HG03135 (cell line): ENCODE results near the gene SPOCK3.

Experiments used
- ATAC-seq: cut with Tn5 transposase; IDR thresholded peaks from one replicate; pipeline ENCODE4 v1.9.1; 2021; ENCODE audit warnings: mild to moderate bottlenecking, moderate library complexity; ENCODE audit not compliant: unreplicated experiment

Gene SPOCK3

DNA sequence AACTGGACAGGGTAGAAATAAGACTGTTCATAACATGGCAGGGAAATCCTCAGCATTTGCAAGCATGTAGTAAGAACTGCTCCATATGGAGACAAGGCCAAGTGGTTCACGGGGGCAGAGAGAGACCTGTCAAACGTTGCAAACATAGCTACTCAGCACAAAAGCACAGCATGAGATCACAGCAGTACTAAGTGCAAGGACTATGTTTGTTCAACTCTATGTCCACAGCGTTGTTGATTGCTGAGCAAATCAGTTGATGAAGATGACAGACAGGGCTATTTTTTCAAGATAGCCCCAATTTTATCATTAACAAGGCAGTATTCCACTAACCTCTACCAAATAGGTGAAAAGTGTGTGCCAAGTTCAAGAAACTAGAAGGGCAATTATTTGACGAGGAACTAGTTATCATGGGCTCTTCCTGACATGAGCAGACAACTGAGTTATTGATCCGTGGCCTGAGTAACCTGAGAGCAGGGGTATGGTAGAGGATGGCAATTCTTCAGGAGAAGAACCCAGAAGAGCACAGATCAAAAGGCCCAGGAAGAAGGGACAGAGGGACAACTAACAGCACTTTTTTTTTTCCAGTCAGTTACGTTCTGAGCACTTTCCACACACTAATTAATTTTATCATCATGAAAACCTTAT is 57.4 kb downstream of the SPOCK3 start:
- ATAC-seq: no peak

DNA sequence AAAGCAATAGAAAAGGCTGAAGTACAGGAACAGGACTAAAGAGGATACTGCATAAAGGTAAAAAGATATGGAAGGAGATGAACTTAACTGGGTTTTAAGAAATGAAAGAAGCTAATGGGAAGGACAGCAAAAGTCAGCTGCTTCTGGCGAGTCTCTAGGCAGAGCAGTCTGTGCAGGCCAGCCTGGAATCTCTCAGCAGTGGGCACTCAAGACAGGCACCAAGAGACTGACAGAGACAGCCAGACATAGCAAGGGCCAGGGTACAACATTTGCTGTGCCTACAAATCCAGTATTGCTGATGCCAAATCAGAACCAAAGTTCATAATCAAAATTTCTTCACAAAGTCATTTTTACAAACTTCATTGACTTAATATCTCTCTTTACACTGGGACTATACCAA is 62.4 kb downstream of the SPOCK3 start:
- no peak for ATAC-seq

DNA sequence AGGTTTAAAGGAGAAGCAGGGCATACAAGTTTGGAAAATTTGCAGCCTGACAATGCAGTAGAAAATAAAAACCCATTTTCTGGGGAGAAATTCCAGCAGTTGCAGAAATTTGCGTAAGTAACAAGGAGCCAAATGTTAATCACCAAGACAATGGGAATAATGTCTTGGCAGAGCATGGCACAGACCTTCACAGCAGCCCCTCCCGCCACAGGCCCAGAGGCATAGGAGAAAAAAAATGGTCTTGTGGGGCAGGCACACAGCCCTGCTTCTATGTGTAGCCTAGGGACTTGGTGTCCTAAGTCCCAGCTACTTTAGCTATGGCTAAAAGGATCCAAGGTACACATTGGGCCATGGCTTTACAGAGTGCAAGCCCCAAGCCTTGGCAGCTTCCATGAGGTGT is 65.7 kb downstream of the SPOCK3 start:
- no peak for ATAC-seq

DNA sequence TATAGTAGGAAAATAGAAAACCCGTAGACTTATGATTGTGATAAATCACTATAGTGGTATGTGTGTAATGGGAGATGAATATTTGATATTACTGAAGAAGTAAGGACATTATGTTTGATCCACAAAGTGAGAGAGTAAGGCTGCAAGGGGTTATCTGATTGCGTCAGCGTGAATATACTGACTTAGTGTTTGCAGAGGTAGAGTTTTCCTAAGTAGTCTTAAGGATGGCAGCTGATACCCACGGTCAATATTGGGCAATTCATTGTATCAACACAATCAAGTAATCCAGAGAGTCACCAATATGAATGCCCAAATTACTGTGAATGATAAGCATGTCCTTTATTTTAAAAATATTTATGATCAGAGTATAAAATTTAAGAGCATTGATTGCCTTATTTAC is 83.7 kb downstream of the SPOCK3 start:
- no peak for ATAC-seq

DNA sequence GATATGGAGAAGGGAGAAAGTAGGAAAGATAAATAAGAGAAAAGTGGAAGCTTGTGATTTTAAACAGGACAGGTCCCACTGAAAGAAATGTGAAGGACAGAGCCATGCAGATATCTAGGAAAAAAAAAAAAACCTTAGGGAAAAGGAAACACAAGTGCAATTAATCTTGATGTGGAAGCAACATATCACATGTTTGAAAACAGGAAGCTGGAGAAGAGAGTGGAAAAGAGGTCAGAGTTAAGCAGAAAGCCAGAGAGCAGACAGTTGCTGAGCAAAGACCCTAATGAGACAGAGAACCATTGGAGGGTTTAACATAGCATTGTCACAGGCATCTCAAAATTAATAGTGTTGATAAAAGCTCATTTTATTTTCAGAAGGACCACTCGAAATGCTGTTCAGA is 89.7 kb downstream of the SPOCK3 start:
- ATAC-seq: no peak

DNA sequence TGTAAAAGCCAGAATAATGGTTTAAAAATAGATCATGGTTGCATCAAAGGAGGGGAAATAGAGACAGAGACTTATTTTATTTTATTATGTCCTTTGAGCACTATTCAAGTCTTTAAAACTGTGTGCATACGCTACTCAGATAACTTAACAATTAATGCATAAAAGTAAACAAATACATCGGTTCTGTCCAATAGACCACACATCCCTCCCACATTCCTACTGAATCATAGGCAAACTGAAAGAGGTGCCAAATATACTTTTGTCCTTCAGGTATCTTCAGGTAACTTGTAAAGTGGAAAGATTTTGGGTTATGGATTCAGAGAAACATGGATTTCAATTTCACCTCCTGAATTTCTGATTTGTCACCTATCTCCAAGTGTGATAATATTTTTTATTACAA is 91.3 kb downstream of the SPOCK3 start:
- no peak for ATAC-seq

DNA sequence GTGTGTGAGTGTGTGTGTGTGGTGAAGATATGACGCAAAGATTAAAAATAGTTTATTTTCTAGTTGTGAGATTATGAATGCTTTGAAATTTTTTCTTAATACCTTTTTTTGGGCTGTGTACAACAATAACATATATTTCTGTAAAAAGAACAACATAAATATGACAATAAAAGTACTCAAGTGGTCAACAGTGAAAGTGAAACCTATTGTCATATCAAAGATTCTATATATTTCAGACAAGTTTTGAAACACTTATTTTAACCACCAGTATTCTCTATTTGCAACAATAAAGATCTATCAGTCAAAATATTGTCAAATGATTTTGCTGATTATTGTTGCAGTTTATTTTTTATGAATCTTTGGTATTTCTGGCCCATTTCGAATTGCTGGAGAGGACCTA is 98.0 kb downstream of the SPOCK3 start:
- ATAC-seq: no peak

DNA sequence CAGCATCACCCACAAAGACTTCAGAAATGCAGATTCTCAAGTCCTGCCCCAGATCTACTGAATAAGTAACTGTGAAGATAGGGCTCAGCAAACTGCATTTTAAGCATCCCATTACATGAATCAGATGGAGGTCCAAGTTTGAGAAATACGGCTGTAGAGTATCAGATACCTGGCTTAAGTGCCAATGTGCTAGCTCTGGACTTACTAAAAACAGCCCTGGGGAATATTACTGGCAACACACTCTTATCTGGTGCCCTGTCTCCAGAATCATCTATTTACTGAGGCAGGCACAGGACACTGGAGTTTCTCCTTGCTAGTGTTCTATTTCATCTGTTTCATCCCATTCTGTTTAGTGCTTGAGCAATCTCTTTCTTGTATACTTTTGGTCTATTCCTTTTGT is 105.1 kb downstream of the SPOCK3 start:
- ATAC-seq: no peak

DNA sequence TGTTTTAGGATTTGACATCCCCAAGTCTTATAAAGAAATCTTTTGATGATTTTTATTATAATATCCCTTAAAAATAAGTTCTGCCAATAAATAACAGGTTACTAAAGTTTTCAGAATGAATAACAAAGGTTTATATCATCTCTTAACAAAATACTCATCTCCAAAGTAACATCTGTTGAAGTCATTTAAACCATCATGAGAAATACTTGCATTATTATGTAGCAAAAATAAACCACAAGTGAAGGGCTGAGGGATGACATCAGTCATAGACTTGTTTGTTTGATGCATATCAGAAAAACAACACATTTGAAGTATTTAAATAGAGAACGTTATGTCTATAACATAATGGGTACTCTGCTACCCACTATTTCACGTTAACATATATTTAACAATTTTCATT is 114.9 kb downstream of the SPOCK3 start:
- ATAC-seq: no peak

DNA sequence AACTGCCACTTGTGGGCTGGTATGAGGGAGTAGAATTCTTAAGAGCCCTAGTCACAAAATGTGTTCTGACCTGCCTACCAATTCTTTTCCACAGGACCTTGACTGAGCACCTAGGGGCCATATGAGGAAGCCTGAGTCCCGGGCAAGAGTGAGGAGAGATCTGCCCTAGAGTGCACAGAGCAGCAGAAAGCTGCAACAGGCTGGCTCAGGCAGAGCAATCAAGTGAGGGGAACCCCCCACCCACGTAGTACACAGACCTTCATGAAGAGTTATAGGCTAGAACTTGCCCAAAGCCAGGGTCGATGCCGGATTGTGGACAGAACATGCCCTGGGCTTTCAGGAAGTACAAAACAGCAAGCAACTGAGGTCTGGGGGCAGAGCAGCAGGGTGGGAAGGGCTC is 117.0 kb downstream of the SPOCK3 start:
- ATAC-seq: no peak

DNA sequence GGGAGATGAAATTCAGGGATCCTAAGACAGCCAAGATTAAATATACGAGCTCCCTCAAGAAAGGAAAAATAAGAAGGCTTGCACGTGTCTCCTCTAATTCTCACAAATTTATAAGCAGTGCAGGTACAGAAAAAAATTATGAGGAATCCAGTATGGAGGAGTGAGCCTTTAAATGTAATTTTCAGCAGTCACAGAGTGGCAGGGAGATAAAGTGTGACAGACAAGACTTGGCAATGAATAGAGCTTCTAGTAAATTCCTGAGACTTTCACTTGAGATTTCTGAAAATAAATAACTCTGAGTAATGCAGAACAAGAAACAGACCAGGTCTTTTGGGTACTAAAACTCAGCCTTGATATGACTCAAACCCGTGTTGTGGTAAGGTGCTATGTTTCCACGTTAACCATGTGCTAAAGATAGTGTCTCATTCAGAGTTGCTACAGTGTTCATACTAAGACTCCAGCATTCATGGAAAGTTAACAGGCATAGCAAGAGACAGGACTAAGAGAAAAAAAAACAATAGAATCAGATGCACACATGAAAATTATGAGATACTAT is 119.8 kb downstream of the SPOCK3 start:
- ATAC-seq: no peak

DNA sequence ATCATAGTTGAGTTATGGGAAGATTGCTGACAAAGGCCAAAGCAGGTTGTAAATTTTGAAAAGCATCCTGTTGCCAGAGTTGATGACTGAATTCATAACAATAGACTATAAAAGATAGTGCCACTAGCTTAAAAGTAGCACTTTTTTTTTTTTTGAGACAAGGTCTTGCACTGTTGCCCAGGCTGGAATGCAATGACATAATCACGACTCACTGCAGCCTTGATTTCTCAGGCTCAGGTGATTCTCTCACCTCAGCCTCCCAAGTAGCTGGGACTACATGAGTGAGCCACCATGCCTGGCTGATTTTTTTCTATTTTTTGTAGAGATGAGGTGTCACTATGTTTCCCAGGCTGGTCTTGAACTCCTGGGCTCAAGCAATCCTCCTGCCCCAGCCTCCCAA is 122.7 kb downstream of the SPOCK3 start:
- no peak for ATAC-seq

DNA sequence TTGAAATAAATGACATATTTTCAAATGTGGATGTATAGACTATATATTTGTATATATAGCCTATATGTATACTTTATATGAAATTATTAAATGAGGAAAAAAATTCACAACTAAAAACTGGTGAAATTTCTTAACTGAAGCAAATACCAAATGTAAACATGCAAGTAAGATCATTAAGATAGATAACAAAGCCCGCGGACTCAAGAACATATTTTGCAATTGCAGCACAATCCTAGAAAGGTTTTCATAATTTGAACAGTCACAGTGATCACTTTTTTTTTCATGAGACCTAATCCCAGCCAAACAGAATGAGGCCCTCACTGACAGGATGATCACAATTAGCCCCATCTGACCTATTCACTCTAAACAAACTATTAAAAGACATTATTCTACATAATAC is 123.2 kb downstream of the SPOCK3 start:
- no peak for ATAC-seq

DNA sequence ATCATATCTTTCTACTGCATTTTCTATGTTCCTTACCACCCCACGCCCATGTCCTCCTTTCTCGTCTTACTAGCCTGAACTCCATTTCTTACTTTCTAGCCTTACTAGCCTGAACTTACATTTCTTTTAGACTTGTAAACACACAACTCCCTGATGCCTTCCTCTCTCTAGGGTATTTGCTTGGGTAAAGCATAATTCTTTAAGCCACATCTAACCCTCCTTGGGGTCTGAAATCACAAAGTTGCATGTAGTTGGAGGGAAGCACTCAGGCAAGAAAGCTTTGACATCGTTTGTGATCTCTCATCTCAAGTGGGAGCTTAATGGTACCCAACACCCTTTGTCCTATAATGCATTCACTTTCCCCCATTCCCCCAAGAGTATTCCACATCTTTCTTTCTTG is 124.4 kb downstream of the SPOCK3 start:
- no peak for ATAC-seq

DNA sequence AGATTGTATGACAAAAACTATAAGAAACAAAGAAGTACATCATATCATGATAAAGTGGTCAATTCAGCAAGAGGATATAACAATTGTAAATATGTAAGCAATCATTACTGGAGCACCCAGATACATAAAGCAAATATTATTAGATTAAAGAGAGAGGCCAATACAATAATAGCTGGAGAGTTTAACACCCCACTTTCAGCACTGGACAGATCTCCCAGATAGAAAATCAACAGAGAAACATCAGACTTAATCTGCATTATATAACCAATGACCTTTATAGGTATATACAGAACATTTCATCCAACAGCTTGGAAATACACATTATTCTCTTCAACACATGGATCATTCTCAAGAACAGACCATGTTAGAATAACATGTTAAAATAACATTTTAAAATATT is 128.4 kb downstream of the SPOCK3 start:
- ATAC-seq: no peak

DNA sequence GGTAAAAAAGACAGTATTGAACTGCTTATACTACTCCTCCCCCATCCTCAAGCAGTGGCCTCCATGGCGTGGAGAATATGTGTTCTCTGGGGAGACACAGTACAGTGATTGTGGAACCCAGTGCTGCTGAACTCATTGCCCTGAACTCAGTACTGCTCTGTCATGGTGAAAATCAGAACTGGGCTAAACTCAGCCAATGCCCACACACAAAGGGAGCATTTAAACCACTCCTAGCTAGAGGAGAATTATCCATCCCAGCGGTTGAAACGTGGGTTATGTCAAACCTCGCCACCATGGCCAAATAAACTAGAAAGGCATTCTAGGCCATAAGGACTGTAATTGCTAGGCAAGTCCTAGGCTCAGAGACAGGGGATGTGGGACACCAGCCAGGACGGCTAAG is 131.8 kb downstream of the SPOCK3 start:
- ATAC-seq: no peak

DNA sequence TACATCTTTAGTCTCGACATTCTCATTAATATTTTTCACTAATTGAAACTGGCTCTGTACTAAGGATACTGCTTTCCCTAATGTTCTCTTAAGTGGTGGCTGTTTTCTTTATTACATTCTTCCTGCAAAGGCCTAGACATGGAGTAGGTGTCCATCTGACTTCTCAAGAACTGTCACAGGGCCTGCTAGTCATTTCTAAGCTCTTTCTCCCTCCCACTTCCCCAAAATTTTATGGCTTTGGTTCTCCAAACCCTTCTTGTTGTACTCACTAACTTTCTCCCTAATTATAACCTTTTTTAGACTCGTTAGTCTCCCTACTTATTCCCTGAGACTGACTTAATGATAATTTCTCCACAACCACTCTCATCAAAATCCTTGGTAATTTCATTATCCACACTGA is 133.3 kb downstream of the SPOCK3 start:
- no peak for ATAC-seq

DNA sequence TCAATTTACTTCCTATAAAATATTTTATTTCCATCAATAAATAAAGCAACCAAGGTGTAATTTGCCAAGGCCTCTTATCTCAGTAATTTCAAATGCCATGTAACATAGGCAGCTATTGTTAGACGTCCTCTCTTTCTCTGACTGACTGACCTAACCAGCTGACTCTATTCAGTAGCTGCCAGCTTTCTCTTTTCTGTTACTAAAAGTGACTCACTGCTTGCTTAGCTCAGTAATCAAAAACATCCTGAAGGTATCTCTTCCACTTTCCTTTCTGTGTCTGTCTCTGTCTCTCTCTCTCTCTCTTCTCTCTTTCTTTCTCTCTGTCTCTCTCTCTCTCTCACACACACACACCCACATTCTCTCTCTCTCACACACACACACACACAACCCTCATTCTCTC is 134.2 kb downstream of the SPOCK3 start:
- no peak for ATAC-seq

DNA sequence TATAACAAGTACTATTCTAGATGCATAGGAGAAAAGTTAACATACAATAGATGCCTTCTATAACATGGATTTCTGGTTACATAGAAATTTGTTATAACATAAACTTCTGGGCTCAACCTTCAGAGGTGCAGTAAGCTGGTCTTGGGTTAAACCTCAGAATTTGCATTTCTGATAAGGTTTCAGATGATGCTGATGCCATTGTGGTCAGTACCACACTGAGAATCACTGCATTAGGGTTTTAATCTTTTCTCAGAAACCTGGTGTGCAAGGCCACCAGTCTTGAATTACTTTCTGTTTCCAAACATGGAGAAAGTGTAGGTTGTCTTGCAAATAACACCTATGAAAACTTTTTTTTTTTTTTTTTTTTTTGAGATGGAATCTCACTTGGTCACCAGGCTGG is 146.2 kb downstream of the SPOCK3 start:
- no peak for ATAC-seq

DNA sequence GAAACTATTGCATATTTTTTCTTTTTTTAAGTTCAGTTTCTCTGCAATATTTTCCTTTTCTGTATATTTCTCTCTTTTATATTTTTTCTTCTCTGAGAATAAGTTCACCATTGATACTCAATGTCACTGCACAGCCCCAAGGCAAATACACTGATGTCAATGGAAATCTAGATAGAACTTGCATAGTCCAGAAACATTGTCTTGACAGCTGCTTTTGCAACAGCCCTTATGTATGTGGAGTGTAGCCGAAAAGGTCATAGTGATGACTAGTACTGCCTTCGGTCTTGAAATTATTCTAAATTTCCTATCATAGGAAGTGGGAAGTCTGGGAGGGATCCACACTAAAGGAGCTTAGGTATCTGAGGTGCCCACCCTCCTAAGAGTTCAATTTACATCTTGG is 150.0 kb downstream of the SPOCK3 start:
- no peak for ATAC-seq

DNA sequence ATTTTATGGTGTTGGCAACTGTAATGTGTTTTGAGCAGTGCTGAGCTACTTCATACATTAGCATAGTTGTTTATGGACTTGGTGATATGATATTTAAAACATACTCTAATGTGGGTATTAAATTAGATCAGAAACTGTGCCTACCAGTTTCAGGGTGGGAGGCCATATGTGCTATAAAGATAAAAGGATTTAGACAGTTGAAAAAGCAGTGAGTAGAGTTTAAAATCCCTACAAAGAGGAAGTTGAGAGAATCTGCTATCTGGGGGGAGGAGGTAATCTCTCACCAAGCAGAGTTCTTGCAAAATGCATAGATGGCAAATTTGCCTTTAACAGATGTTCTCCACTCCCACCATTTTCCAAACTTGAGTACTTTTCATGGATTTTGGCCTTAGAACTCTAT is 154.5 kb downstream of the SPOCK3 start:
- no peak for ATAC-seq

DNA sequence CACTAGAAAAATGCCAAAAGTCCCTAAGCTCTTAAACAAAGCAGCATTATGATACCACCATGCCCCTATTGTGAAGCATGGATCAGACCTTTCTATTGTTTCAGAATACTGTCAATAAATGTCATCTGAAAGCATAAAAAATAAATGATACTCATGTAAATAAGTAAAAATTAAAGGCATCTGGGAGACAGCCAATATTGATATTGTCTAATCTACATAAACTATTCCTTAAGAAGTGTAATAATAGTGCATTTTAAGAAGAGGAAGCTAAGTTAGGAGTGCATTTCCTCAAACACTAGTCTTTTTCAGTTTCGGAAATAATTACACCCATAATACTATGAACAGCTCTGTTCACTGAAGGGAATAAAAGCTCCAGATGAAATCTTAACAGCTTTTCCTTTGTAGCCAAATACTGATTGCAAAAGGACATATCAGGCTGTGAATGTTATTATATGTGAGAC is 181.6 kb downstream of the SPOCK3 start:
- no peak for ATAC-seq

DNA sequence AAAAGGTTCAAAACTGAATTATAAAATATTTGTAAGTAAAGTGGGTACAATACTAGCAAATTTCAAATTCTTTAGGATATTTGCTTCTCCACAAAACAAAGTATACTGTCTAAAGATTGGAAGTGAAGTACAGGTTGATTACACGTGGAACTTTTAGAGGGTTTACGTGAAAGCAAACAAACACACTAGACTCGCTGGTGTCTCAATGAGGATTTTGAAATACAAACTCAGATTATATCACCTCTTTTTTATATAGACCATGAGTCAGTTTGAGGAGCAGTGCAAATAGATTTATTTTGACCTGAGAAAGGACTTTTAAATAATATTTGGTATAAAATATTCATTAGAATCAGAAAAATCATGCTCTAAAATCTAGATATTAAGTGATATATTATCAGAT is 185.0 kb downstream of the SPOCK3 start:
- ATAC-seq: no peak
